Prostate gland (tissue), 1 donor: ENCODE results near the gene UBQLN2.
A peak's percentile ranks its signal among the peaks of the same experiment; 100 is the strongest.

ENCODE experiments used
- POLR2A ChIP-seq: fragments of 450-650 bp; IDR thresholded peaks from one replicate; pipeline ENCODE4 v1.6.1; 2016; ENCODE audit warnings: antibody characterized with exemption, mild to moderate bottlenecking
- POLR2AphosphoS5 ChIP-seq: sonication (generic); formaldehyde crosslinking; IDR thresholded peaks from one replicate; pipeline ENCODE4 v1.6.1; 2017; ENCODE audit warnings: antibody characterized with exemption

GRCh38 chrX:56563231-56564161, at the start of gene UBQLN2:
- TF ChIP-seq POLR2AphosphoS5 (peak; percentile 41), POLR2A (peak; percentile 74)
